Measurements from ENCODE around the gene MAP3K6.
A peak's percentile ranks its signal among the peaks of the same experiment; 100 is the strongest.

GRCh38 chr1:27395441-27396195 lies 28.9 kb upstream of the MAP3K6 start:
- TF ChIP-seq POLR2AphosphoS5 (IDR thresholded peaks at IDR 0.05; ENCODE audit: insufficient read depth, low read depth, low read length) (no peak), POLR2A (IDR thresholded peaks at IDR 0.05; ENCODE audit: low read depth, low read length) (no peak)
- TF ChIP-seq, protein P1, sequence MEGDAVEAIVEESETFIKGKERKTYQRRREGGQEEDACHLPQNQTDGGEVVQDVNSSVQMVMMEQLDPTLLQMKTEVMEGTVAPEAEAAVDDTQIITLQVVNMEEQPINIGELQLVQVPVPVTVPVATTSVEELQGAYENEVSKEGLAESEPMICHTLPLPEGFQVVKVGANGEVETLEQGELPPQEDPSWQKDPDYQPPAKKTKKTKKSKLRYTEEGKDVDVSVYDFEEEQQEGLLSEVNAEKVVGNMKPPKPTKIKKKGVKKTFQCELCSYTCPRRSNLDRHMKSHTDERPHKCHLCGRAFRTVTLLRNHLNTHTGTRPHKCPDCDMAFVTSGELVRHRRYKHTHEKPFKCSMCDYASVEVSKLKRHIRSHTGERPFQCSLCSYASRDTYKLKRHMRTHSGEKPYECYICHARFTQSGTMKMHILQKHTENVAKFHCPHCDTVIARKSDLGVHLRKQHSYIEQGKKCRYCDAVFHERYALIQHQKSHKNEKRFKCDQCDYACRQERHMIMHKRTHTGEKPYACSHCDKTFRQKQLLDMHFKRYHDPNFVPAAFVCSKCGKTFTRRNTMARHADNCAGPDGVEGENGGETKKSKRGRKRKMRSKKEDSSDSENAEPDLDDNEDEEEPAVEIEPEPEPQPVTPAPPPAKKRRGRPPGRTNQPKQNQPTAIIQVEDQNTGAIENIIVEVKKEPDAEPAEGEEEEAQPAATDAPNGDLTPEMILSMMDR (IDR thresholded peaks at IDR 0.05; ENCODE audit: extremely low read depth in 1 of 2, insufficient read depth in 1 of 2, low read depth in 1 of 2, low read length in 2 of 2) = peak; percentile 94 to 95

All from endothelial cell of umbilical vein (primary cell).